Measurements from ENCODE around the gene GRIP2. TPM values are rescaled to one million over a fixed set of nuclear protein-coding genes. Genes with fewer than 3 reads are reported as not detected.
A peak's percentile ranks its signal among the peaks of the same experiment; 100 is the strongest.

The GRIP2 gene
- total RNA-seq, 1 donor from 2014 or later: 11.2 TPM

DNA sequence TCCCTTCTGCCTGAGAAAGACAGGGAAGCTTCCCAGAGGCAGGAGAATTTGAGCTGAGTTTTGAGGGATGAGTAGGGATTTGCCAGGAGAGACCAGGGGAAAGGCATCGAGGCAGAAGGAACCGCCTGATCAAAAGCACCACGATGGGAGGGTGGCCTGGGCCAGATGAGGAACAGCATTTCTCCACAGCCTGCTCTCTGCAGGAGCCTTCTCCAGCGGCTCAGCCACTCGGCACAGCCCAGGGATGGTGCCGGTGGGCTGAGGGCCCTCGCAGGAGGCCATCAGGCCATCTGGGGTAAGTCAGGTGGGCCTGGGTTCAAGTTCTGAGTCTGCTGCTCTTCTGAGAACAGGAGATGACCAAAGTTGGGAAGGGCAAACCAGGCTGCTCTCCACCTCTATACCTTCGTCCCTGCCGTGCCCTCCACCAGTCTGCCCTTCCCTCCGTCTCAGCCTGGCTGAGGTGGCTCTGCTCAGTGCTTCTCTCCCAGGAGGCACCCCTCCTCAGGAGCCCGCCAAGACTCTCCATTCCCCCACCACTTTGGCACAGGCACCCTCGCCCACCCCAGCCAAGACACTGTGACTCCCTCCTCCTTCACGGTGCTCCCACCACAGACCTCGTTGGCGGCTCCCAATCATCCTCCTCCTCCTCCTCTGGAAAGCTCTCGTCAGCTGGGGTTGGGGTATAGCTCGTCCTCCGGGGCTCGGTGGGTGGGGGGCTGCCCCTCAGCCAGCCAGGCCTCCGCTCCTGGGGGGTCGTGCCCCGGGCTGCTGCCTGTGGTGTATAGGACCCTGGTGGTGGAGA lies 34.9 kb downstream of the GRIP2 start:
- H3K36me3 Mint-ChIP-seq (ENCODE audit: insufficient read depth): peaks cover 13% of the 10 kb centered on the region
- no peak overlapping the region for H3K4me3 Mint-ChIP-seq (ENCODE audit: low read depth)
- no peaks in the 10 kb centered on the region for H3K4me1 Mint-ChIP-seq (ENCODE audit: low read depth)
- H3K27ac Mint-ChIP-seq: no peak overlapping the region
- peaks cover 20% of the 10 kb centered on the region for H3K9me3 Mint-ChIP-seq (ENCODE audit: low read depth)
- TF ChIP-seq, protein P1, sequence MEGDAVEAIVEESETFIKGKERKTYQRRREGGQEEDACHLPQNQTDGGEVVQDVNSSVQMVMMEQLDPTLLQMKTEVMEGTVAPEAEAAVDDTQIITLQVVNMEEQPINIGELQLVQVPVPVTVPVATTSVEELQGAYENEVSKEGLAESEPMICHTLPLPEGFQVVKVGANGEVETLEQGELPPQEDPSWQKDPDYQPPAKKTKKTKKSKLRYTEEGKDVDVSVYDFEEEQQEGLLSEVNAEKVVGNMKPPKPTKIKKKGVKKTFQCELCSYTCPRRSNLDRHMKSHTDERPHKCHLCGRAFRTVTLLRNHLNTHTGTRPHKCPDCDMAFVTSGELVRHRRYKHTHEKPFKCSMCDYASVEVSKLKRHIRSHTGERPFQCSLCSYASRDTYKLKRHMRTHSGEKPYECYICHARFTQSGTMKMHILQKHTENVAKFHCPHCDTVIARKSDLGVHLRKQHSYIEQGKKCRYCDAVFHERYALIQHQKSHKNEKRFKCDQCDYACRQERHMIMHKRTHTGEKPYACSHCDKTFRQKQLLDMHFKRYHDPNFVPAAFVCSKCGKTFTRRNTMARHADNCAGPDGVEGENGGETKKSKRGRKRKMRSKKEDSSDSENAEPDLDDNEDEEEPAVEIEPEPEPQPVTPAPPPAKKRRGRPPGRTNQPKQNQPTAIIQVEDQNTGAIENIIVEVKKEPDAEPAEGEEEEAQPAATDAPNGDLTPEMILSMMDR (IDR thresholded peaks at IDR 0.05; ENCODE audit: unreplicated experiment): no peak
- no peaks in the 10 kb centered on the region for H3K27me3 Mint-ChIP-seq
- DNase-seq (ENCODE audit: low spot score, unreplicated experiment): no peak

- H3K9me3 Mint-ChIP-seq (ENCODE audit: low read depth): peaks cover 23% of the 10 kb centered on the region
- H3K27ac Mint-ChIP-seq: peak overlapping the region; percentile 80
- no peaks in the 10 kb centered on the region for H3K27me3 Mint-ChIP-seq
- peaks cover 18% of the 10 kb centered on the region for H3K36me3 Mint-ChIP-seq (ENCODE audit: insufficient read depth)
- H3K4me3 Mint-ChIP-seq (ENCODE audit: low read depth): no peak overlapping the region
- no peak for DNase-seq (ENCODE audit: low spot score, unreplicated experiment)
- TF ChIP-seq, protein P1 (IDR thresholded peaks at IDR 0.05; ENCODE audit: unreplicated experiment): no peak
- no peaks in the 10 kb centered on the region for H3K4me1 Mint-ChIP-seq (ENCODE audit: low read depth)
Observed at GRCh38 chr3:14503706-14504065, 36.5 kb downstream of the GRIP2 start.

DNA sequence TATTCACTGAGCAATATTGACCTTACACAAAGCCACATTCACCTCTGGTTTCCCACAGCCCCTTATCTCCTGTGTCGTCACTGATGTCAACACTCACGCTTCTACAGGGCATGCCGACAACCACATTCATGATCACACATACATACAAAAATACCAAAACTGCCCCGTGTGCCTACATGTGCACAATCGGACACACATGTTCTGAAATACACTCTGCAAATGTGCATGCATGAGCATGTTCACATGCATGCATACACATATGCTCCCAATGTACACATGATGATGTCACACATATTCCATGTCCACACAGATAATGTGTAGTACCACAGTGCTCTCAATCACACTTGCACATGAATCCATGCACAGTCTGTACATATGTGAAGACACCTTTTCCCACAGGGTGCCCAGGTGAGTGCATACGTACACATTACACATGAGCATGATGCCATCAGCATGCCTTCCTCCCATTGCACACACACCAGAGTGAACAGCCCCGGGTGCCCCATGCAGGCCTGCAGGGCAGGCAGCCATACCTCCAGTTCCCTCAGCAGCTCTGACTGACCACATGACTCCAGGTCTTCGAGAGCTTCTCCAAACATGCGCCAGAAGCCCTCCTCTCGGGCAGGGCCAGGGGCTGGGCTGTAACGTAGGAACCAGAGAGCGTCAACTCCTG lies 37.0 kb downstream of the GRIP2 start:
- TF ChIP-seq, protein P1 (IDR thresholded peaks at IDR 0.05; ENCODE audit: unreplicated experiment): no peak
- peaks cover 18% of the 10 kb centered on the region for H3K36me3 Mint-ChIP-seq (ENCODE audit: insufficient read depth)
- H3K4me1 Mint-ChIP-seq (ENCODE audit: low read depth): no peaks in the 10 kb centered on the region
- no peak overlapping the region for H3K4me3 Mint-ChIP-seq (ENCODE audit: low read depth)
- peaks cover 23% of the 10 kb centered on the region for H3K9me3 Mint-ChIP-seq (ENCODE audit: low read depth)
- H3K27me3 Mint-ChIP-seq: no peaks in the 10 kb centered on the region
- no peak for DNase-seq (ENCODE audit: low spot score, unreplicated experiment)
- peak overlapping the region; percentile 1 for H3K27ac Mint-ChIP-seq

- DNase-seq (ENCODE audit: low spot score, unreplicated experiment): no peak
- H3K4me3 Mint-ChIP-seq (ENCODE audit: low read depth): no peak overlapping the region
- TF ChIP-seq, protein P1 (IDR thresholded peaks at IDR 0.05; ENCODE audit: unreplicated experiment): no peak
- peaks cover 23% of the 10 kb centered on the region for H3K9me3 Mint-ChIP-seq (ENCODE audit: low read depth)
- H3K36me3 Mint-ChIP-seq (ENCODE audit: insufficient read depth): peaks cover 18% of the 10 kb centered on the region
- H3K4me1 Mint-ChIP-seq (ENCODE audit: low read depth): no peaks in the 10 kb centered on the region
- H3K27me3 Mint-ChIP-seq: peaks cover 1% of the 10 kb centered on the region
- no peak overlapping the region for H3K27ac Mint-ChIP-seq
Observed at GRCh38 chr3:14502472-14502871, 37.7 kb downstream of the GRIP2 start.

- peaks cover 3% of the 10 kb centered on the region for H3K27me3 Mint-ChIP-seq
- TF ChIP-seq, protein P1 (IDR thresholded peaks at IDR 0.05; ENCODE audit: unreplicated experiment): no peak
Observed at GRCh38 chr3:14497321-14497720, 42.8 kb downstream of the GRIP2 start.

More at GRCh38 chr3:14497321-14497720, 42.8 kb downstream of the GRIP2 start:
- H3K4me1 Mint-ChIP-seq (ENCODE audit: low read depth): no peaks in the 10 kb centered on the region
- no peak overlapping the region for H3K4me3 Mint-ChIP-seq (ENCODE audit: low read depth)
- no peak for DNase-seq (ENCODE audit: low spot score, unreplicated experiment)
- H3K36me3 Mint-ChIP-seq (ENCODE audit: insufficient read depth): peaks cover 10% of the 10 kb centered on the region
- peaks cover 13% of the 10 kb centered on the region for H3K9me3 Mint-ChIP-seq (ENCODE audit: low read depth)
- H3K27ac Mint-ChIP-seq: no peak overlapping the region

Data from progenitor cell of endocrine pancreas (in vitro differentiated cells).